HepG2 (cell line): ENCODE measurements around the gene RAD23A. TPM values are rescaled to one million over a fixed set of nuclear protein-coding genes. Genes with fewer than 3 reads are reported as not detected.

ENCODE experiments used
- ERF ChIP-seq: IDR thresholded peaks from 2 replicates; pipeline ENCODE4 v1.6.1; 2018; ENCODE audit warnings: missing biosample characterization, missing genetic modification reagents
- HIC2 ChIP-seq: sonication (generic); formaldehyde crosslinking; IDR thresholded peaks from 2 replicates; pipeline ENCODE4 v1.9.0; 2022; ENCODE audit warnings: low read depth, missing genetic modification reagents
- IRX3 ChIP-seq: sonication (generic); formaldehyde crosslinking; IDR thresholded peaks from 2 replicates; pipeline ENCODE4 v1.8.1; 2023; ENCODE audit warnings: mild to moderate bottlenecking, low read depth, missing genetic modification reagents, borderline replicate concordance
- MBNL3 ChIP-seq: fragments of 250-450 bp; sonication (Bioruptor Pico); conservative IDR thresholded peaks from 2 replicates; pipeline ENCODE4 v1.8.0; 2022; ENCODE audit warnings: mild to moderate bottlenecking, inconsistent platforms
- MED8 ChIP-seq: sonication (generic); formaldehyde crosslinking; IDR thresholded peaks from 2 replicates; pipeline ENCODE4 v1.8.1; 2023; ENCODE audit warnings: mild to moderate bottlenecking, missing genetic modification reagents; ENCODE audit not compliant: insufficient replicate concordance
- MEIS1 ChIP-seq: sonication (generic); formaldehyde crosslinking; IDR thresholded peaks from 2 replicates; pipeline ENCODE4 v1.9.0; 2021; ENCODE audit warnings: mild to moderate bottlenecking, missing genetic modification reagents, moderate library complexity, borderline replicate concordance
- NFATC3 ChIP-seq: sonication (generic); formaldehyde crosslinking; IDR thresholded peaks from 2 replicates; pipeline ENCODE4 v1.5.1; 2020; ENCODE audit warnings: mild to moderate bottlenecking, missing genetic modification reagents
- NRL ChIP-seq: sonication (generic); formaldehyde crosslinking; IDR thresholded peaks from 2 replicates; pipeline ENCODE4 v1.5.0; 2020; ENCODE audit warnings: missing genetic modification reagents, mild to moderate bottlenecking, moderate library complexity, borderline replicate concordance
- TMF1 ChIP-seq: sonication (generic); formaldehyde crosslinking; IDR thresholded peaks from 2 replicates; pipeline ENCODE4 v1.8.1; 2022; ENCODE audit warnings: low read depth, missing genetic modification reagents
- ZBTB7B ChIP-seq: sonication (generic); formaldehyde crosslinking; IDR thresholded peaks from 2 replicates; pipeline ENCODE4 v1.4.0; 2020; ENCODE audit warnings: missing genetic modification reagents
- ZBTB8A ChIP-seq: sonication (generic); formaldehyde crosslinking; IDR thresholded peaks from 2 replicates; pipeline ENCODE4 v1.4.0; 2020; ENCODE audit warnings: mild to moderate bottlenecking, low read depth, missing genetic modification reagents, borderline replicate concordance
- ZNF143 ChIP-seq: sonication (generic); formaldehyde crosslinking; IDR thresholded peaks from 2 replicates; pipeline ENCODE4 v1.4.0; 2020; ENCODE audit warnings: missing genetic modification reagents
- ZNF225 ChIP-seq: sonication (generic); formaldehyde crosslinking; IDR thresholded peaks from 2 replicates; pipeline ENCODE4 v1.4.0; 2020; ENCODE audit warnings: mild to moderate bottlenecking, missing genetic modification reagents
- ZNF251 ChIP-seq: sonication (generic); formaldehyde crosslinking; IDR thresholded peaks from 2 replicates; pipeline ENCODE4 v1.9.0; 2021; ENCODE audit warnings: mild to moderate bottlenecking, missing genetic modification reagents
- ZNF264 ChIP-seq: sonication (generic); formaldehyde crosslinking; IDR thresholded peaks from 2 replicates; pipeline ENCODE4 v1.4.0; 2020; ENCODE audit warnings: missing genetic modification reagents
- ZNF34 ChIP-seq: sonication (generic); formaldehyde crosslinking; IDR thresholded peaks from 2 replicates; pipeline ENCODE4 v1.4.0; 2020; ENCODE audit warnings: mild to moderate bottlenecking, missing genetic modification reagents, borderline replicate concordance
- ZNF75D ChIP-seq: sonication (generic); formaldehyde crosslinking; IDR thresholded peaks from 2 replicates; pipeline ENCODE4 v1.8.1; 2023; ENCODE audit warnings: missing genetic modification reagents, mild to moderate bottlenecking, borderline replicate concordance
- ZSCAN12 ChIP-seq: sonication (generic); formaldehyde crosslinking; IDR thresholded peaks from 2 replicates; pipeline ENCODE4 v1.9.0; 2021; ENCODE audit warnings: mild to moderate bottlenecking, missing genetic modification reagents
- polyA plus RNA-seq, 8 experiments: library from polyadenylated mRNA; depleted of rRNA in 3 of 8; stranded (reverse) in 7 of 8; unstranded in 1 of 8; fragments of >200 nt; fragmentation: Illumina TruSeq in 4 of 8; extraction: Trizol in 4 of 8; gene quantifications; 2 replicates each; pipeline versions ENCODE4 v1.2.1 to v1.2.3, GENCODE V29; 2011 to 2016; ENCODE audit warnings: low read depth in 4 of 8, missing spikeins in 1 of 8, mixed read lengths in 1 of 8; ENCODE audit not compliant: insufficient read depth in 1 of 8
- total RNA-seq, 5 experiments: library from RNA; depleted of rRNA; stranded (reverse); fragments of >200 nt; fragmentation: Illumina TruSeq; extraction: Trizol; gene quantifications; 2 replicates each; pipeline ENCODE4 v1.2.3, GENCODE V29; 2016; ENCODE audit warnings: low read depth in 1 of 5
- TF ChIP-seq, protein P1 (sequence below), 2 experiments: sonication (generic) in 1 of 2; formaldehyde crosslinking in 1 of 2; IDR thresholded peaks; 2 replicates each; pipeline versions ENCODE4 v1.4.0 to v1.6.1; 2018 to 2020; ENCODE audit warnings: missing genetic modification reagents in 2 of 2, borderline replicate concordance in 1 of 2, low read depth in 1 of 2, mild to moderate bottlenecking in 1 of 2, missing biosample characterization in 1 of 2
- TF ChIP-seq, protein P2 (sequence below): sonication (generic); formaldehyde crosslinking; IDR thresholded peaks from 2 replicates; pipeline ENCODE4 v1.4.0; 2020; ENCODE audit warnings: mild to moderate bottlenecking, low read depth, missing genetic modification reagents
- TF ChIP-seq, protein P3 (sequence below): sonication (generic); formaldehyde crosslinking; IDR thresholded peaks from 2 replicates; pipeline ENCODE4 v1.4.0; 2020; ENCODE audit warnings: missing genetic modification reagents, borderline replicate concordance

Gene RAD23A
- total and polyA plus RNA-seq, 2 of the 13 experiments (the other 11 are each of a cell fraction or from before 2014, with no cell fraction given), result 42.5 to 54.2 TPM

DNA sequence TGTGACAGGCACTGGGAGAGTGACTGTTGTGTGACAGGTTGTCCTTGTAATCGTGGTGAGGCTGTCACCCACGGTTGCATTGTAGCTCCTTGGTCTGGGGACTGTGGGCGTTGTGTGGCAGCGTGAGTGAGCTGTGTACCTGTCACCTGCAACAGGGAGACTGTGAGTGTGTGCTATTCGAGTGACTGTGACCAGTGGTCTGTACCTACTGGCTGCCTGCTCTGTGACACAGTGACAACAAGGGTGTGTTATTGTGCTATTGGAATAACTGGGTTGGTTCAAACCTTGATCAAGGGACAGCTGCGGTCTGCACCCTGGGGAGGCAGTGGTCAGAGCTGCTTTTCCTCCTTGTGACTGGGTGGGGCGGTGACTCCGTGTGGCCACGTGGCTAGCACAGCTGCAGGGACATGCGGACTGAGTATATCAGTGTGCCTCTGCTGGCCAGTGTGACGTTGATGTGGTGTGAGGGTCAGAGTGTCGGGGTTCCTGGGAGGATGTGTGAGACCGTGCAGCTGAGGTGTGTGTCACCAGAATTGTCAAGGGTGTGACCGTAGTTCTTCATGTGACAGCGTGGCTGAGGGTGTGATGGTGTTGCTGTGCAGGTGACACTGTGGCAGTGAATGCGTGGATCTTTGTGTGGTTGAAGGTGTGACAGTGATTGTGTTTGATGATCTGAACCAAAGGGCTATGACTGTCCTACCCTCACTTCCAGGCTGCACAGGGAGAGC, 39.6 kb downstream of the RAD23A start (continued):
- TF ChIP-seq, protein P1, sequence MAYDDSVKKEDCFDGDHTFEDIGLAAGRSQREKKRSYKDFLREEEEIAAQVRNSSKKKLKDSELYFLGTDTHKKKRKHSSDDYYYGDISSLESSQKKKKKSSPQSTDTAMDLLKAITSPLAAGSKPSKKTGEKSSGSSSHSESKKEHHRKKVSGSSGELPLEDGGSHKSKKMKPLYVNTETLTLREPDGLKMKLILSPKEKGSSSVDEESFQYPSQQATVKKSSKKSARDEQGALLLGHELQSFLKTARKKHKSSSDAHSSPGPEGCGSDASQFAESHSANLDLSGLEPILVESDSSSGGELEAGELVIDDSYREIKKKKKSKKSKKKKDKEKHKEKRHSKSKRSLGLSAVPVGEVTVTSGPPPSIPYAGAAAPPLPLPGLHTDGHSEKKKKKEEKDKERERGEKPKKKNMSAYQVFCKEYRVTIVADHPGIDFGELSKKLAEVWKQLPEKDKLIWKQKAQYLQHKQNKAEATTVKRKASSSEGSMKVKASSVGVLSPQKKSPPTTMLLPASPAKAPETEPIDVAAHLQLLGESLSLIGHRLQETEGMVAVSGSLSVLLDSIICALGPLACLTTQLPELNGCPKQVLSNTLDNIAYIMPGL (CRISPR knock-in tag; IDR thresholded peaks at IDR 0.05; ENCODE audit: borderline replicate concordance in 1 of 2, low read depth in 1 of 2), result peak in 1 of 2 experiments; percentile 51; a peak in 1 of 4 replicates
- TF ChIP-seq ERF (CRISPR knock-in tag) (peak; percentile 30; the same call in 1 of the 2 replicates), MEIS1 (CRISPR knock-in tag) (peak; percentile 92), ZNF225 (peak; percentile 56), ZNF34 (CRISPR knock-in tag) (0 out of 2 replicates have a peak, but pooled peaks have one; percentile 34), ZSCAN12 (CRISPR knock-in tag) (no peak), ZBTB8A (no peak), MED8 (no peak), ZBTB7B (CRISPR knock-in tag) (no peak), ZNF75D (CRISPR knock-in tag) (no peak), ZNF251 (CRISPR knock-in tag) (no peak; the same call in 1 of the 2 replicates), NFATC3 (CRISPR knock-in tag) (no peak), TMF1 (CRISPR knock-in tag) (no peak), HIC2 (CRISPR knock-in tag) (no peak), MBNL3 (CRISPR knock-in tag) (no peak), ZNF143 (CRISPR knock-in tag) (no peak), NRL (CRISPR knock-in tag) (0 out of 2 replicates have a peak, but pooled peaks have one; percentile 63), ZNF264 (no peak), IRX3 (CRISPR knock-in tag) (no peak)
- TF ChIP-seq, protein P2, sequence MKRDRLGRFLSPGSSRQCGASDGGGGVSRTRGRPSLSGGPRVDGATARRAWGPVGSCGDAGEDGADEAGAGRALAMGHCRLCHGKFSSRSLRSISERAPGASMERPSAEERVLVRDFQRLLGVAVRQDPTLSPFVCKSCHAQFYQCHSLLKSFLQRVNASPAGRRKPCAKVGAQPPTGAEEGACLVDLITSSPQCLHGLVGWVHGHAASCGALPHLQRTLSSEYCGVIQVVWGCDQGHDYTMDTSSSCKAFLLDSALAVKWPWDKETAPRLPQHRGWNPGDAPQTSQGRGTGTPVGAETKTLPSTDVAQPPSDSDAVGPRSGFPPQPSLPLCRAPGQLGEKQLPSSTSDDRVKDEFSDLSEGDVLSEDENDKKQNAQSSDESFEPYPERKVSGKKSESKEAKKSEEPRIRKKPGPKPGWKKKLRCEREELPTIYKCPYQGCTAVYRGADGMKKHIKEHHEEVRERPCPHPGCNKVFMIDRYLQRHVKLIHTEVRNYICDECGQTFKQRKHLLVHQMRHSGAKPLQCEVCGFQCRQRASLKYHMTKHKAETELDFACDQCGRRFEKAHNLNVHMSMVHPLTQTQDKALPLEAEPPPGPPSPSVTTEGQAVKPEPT (CRISPR knock-in tag), result 0 out of 2 replicates have a peak, but pooled peaks have one; percentile 78
- TF ChIP-seq, protein P3, sequence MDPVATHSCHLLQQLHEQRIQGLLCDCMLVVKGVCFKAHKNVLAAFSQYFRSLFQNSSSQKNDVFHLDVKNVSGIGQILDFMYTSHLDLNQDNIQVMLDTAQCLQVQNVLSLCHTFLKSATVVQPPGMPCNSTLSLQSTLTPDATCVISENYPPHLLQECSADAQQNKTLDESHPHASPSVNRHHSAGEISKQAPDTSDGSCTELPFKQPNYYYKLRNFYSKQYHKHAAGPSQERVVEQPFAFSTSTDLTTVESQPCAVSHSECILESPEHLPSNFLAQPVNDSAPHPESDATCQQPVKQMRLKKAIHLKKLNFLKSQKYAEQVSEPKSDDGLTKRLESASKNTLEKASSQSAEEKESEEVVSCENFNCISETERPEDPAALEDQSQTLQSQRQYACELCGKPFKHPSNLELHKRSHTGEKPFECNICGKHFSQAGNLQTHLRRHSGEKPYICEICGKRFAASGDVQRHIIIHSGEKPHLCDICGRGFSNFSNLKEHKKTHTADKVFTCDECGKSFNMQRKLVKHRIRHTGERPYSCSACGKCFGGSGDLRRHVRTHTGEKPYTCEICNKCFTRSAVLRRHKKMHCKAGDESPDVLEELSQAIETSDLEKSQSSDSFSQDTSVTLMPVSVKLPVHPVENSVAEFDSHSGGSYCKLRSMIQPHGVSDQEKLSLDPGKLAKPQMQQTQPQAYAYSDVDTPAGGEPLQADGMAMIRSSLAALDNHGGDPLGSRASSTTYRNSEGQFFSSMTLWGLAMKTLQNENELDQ (CRISPR knock-in tag), result no peak
